CD4-positive, alpha-beta T cell treated with Interleukin-21 for 1 hour (primary cell): ENCODE measurements around the gene MAGI1.

ENCODE experiments used
- DNase-seq: peaks from one replicate; pipeline ENCODE4 v3.0.0-alpha.2; 2020

MAGI1 gene

DNA sequence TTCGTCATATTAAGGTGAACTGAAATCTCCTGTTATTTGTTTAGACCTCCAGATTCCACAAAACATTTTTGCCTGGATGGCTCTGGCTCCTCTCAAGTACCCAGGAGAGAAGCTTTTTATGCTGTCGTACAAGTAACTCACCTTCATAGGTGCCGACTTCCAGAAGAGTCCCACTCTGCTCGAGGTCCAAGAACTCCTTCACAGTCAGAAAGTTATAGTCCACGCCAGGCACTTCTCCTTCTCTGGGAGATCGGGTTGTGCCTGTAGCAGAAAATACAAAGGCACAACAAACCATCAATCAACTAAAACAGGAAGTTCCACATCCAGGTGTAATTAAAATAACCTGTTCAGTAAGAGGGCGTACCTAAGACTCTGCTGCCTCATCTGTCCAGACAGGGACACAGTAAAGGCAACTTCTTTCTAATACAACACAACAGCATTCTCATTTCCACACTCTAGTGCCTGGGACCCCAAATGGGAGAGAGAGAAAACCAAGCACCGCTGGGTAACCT, 545.3 kb downstream of the MAGI1 start:
- DNase-seq: no peak

GRCh38 chr3:65492249-65492648, 546.5 kb downstream of the MAGI1 start:
- DNase-seq: no peak

GRCh38 chr3:65490114-65490513, 548.6 kb downstream of the MAGI1 start:
- no peak for DNase-seq

DNA sequence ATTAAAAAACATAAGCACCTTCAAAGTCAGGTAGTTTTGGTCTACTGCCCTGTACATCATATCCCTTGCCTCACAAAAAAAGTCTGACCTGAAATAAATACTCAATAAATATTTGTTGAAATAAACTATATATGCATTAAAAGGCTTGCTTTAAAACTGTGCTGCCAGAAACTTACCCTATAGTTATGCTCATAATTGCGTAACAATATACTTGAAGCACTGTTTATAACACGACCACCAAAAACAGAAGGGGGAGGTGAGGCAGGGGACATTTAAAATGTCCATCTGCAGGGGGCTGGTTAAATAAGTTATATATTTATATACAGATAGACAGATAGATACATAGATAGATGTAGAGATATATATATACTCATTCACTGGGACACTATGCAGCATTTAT, 549.5 kb downstream of the MAGI1 start:
- DNase-seq: no peak

DNA sequence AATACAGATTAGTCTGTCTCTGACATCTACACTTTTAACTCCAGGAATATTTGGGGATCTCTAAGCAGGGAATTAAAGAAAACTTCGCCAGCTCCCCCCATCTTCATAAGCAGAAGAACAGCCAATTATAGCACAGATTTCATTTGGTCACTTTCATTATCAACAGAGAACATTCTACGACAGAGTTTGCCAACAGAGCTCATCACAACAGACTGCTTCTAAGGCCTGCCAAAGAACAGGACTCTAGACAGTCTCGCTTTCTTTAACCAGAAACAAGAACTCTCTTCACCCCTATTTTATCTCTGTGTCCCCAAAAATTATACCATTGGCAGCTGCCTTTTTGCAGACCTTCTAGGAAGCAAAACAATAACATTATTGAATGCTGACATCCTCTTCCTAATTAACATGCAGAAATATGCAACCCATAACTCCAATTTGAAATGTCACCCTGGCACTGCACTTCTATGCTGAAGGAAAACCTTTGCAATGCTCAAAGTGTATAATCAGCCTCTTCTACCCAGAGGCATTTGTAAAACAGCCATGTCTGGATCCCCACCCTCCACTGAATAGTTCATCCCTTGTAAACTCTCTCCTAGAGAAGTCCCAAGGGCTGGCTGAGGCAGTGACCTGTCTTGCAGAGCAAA, 552.8 kb downstream of the MAGI1 start:
- no peak for DNase-seq

GRCh38 chr3:65484964-65485363, 553.8 kb downstream of the MAGI1 start:
- DNase-seq: no peak

DNA sequence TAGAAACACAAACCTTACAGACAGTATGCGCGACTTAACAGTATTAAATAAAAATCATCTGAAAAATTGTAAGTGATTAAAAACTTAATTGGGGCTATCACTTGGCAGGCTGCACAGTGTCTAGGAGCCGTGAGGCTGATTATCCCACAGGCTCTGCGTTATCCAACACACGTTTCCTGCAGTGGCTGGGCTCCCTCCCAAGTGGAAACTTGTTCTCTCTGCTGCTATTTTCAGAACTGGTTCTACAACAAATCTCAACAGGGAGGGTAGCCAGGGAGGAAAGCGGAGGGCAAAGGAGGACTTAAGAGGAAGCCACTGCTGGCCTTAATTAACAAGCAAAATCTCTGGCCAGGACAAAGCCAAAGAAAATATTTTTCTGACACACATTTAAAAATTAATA, 555.2 kb downstream of the MAGI1 start:
- no peak for DNase-seq

GRCh38 chr3:65483011-65483410, 555.7 kb downstream of the MAGI1 start:
- no peak for DNase-seq

DNA sequence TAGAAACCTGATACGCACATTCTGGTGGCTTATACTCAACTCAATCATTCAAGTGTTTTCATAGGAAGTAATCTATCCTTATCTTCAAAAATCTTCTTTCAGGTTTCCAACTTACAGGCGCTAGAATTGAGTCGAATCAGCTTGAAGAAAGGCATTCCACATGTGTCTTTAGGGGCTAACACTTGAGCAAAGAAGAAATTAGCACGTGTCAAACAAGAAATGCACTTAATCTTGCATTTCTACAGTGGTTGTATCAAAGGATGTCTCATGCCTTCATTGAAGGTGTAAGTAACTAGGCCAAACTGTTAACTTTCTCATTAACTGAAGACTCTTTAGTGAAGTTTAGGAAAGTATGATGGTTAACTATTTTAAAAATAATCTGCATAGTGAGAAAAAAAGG, 557.6 kb downstream of the MAGI1 start:
- DNase-seq: no peak

DNA sequence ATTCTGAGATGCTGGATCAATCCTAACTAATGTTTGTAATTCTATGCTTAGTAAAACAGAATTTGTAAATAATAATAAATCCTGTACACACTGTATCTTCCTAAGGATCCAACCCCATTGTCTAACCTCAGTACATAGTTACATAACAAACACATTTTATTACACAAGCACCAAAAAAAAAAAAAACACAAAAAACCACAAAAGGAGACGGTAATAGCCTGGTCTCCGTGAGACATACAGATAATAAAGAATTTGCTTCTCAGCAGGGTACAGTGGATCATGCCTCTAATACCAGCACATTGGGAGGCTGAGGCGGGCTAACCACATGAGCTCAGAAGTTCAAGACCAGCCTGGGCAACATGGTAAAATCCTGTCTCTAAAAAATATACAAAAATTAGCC, 558.7 kb downstream of the MAGI1 start:
- DNase-seq: no peak

DNA sequence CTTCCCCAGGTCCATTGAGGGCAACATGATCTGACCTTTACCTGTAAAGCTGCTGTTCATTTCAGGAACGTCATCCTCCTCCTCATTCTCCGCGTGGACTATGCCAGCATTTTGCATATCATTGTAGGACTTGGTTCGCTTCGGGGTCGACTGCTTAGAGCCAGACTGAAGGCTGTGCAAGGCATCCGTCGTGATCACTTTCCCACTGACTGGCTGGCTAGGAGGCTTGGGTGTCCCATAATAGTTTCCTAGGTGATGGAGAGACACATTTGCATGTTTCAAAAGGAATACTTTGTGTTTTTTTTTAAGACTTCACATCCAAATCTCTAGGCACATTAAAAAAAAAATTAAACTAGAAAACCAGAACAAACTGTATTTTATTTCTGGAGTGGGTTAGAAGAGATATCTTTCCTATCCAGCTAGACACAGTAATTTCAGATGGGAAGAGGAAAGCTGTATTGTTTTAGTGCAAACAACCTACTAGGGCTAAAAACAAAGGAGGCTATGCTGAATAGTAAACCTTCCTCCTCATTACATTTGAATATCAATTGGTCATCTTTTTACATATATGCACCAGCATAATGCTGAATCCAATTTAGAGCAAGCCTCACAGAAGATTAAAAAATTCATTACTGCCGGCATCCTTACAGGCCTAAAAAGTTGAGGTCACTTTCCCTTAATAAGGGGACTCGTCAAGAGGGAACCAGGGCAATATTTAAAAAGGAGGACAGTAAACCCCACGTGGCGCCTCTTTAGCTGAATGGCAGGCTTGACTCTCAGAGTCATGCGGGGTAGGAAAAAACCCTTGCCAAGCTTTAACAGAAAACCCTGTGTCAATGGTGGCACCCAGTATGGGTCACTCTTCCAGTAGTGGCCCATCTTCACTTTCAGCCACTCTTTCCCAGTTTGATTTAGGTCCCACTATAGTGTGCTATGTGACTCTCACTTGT, 559.9 kb downstream of the MAGI1 start:
- no peak for DNase-seq

DNA sequence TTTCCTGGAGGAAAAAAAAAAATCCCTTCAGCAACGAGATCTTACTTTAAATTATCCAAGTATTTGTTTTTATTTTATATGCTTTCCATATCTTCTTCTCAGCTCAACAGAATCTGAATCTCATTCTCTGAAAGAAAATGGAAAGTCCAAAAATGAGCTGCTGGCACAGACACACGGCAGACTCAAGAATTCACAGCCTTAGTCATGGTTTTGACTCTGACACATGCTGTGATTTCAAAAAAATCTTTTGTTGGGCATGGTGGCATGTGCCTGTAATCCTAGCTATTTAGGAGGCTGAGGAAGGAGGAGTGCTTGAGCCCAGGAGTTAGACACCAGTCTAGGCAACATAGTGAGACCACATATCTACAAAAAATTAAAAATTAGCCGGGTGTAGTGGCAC, 565.0 kb downstream of the MAGI1 start:
- no peak for DNase-seq

DNA sequence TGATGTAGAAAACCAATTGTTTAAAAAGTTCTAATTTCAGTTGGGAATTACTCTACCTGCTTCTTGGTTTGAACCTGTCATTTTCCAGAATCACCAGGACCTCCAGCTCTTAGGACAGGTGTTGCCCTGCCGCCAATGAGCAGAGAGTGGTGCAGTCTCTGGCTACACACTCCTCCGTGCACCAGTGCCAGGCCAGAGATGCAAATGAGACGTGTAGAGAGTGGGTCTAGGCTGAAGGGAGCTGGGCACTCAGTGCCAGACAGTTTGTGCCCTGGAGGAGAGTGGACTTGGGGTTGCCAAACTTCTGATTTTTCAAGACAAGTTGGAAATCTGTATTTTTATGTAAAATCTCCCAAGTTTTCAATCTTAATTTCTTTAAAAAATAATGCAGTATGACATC, 566.2 kb downstream of the MAGI1 start:
- no peak for DNase-seq

GRCh38 chr3:65466300-65466988, 572.3 kb downstream of the MAGI1 start:
- DNase-seq: no peak

DNA sequence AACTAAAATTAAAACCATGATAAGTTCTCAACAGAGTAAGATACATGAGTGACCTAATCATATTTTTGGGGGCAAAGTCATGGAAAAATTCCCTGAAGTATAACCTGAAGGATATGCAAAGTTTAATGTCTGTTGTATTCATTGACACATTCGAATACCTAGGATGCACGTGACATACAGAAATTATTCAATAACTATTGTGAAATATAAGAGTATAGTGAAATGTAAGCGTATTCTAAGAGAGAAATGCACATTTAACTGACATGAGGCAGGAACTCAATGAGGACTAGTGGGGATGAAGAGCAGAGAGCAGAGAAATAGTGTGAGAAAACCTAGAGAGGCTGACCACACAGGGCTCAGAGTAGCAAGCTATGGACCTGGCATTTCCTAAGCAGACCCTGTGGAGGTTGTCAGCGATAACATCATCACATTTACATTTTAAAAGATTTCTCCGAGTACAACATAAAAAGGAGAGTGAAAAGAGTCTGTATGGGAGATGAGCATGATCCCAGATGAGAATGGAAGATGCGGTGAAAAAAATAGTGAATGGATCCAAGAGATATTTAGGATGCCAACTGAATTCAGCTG, 588.8 kb downstream of the MAGI1 start:
- DNase-seq: no peak

GRCh38 chr3:65448120-65448519, 590.6 kb downstream of the MAGI1 start:
- no peak for DNase-seq

DNA sequence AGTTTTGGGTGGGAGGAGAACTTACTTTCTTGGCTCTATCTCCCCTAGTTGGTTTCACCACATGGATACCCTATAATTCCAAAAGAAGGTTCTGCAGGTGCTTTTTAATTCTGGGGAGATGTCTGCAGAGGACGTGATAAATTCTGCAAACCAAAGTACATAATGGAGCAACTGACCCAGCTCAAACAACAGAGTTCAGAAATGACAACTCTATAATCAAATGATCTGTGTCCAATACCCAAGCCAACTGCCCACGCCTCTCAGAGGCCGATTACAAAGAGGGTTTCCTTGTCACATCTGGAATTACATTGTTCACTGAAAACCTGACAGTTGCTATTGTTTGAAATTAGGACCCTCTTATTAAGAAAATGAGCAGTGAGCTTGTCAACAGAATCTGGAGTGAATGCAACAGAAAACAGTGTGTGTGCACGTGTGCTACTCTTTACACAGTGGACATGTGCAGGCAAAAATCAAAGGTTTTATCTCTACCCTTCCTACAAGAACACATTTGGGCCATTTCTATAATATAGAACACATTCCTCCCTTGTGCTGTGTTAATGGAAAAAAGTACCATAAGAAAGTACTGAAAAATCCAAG, 593.0 kb downstream of the MAGI1 start:
- DNase-seq: no peak

DNA sequence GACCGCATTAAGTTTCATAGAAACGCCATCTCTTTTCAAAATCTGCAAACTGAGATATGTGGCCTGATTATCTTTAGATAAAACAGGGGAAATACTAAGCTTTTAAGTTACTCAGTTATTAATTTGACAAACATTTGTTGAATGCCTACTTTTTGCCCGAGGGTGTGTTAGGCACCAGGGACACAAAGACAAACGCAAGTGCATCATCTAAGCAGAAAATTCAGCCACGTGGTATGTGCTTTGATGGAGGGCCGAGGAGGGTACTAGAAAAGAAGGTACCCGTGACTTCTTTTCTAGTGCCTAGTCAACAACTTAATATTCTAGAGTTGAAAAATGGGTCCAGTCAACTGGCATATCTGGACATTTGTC, 594.3 kb downstream of the MAGI1 start:
- DNase-seq: no peak

GRCh38 chr3:65443739-65444446, 594.8 kb downstream of the MAGI1 start:
- DNase-seq: no peak

- no peak for DNase-seq
These were observed 599.0 kb downstream of the MAGI1 start for GRCh38 chr3:65439641-65440284.

DNA sequence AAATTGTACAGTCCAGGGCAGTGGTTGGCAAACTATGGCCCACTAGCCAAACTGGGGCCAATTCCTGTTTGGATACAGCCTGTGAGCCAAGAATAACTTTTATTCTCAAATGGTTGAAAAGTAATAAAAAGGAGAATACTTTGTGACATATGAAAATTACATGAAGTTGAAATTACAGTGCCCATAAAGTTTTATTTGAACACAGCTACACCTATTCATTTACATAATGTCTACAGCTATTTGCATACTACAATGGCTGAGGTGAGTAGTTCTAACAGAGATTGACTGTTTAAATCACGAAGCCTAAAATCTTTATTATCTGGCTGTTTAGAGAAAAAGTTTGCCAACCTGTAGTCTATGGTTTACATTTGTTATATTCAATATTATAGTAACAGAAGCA, 600.1 kb downstream of the MAGI1 start:
- no peak for DNase-seq

DNA sequence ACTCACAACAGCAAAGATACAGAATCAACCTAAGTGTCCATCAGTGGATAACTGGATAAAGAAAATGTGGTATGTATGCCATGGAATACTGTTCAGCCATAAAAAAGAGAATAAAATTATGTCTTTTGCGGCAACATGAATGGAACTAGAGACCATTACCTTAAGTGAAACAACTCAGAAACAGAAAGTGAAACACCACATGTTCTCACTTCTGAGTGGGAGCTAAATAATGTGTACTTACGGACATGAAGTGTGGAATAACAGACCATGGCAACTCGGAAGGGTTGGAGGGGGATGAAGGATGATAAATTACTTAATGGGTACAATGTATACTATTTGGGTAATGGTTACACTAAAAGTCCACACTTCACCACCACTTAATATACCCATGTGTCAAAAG, 600.6 kb downstream of the MAGI1 start:
- no peak for DNase-seq
